D721Med (cell line): ENCODE results near the gene IL17REL.

Experiments used
- DNase-seq: peaks from one replicate; pipeline ENCODE4 v3.0.0; 2011; ENCODE audit warnings: low spot score; ENCODE audit not compliant: insufficient read length
- FAIRE-seq: peaks from 2 replicates; lab custom pipeline; 2011; peaks lifted over from hg19 to GRCh38; lab: Jason Lieb, UNC
- CTCF ChIP-seq: IDR thresholded peaks from 2 replicates; pipeline ENCODE4 v1.5.1; 2012; ENCODE audit warnings: mild to moderate bottlenecking, control low read depth; ENCODE audit not compliant: insufficient read depth; ENCODE audit errors: missing control alignments

IL17REL gene

DNA sequence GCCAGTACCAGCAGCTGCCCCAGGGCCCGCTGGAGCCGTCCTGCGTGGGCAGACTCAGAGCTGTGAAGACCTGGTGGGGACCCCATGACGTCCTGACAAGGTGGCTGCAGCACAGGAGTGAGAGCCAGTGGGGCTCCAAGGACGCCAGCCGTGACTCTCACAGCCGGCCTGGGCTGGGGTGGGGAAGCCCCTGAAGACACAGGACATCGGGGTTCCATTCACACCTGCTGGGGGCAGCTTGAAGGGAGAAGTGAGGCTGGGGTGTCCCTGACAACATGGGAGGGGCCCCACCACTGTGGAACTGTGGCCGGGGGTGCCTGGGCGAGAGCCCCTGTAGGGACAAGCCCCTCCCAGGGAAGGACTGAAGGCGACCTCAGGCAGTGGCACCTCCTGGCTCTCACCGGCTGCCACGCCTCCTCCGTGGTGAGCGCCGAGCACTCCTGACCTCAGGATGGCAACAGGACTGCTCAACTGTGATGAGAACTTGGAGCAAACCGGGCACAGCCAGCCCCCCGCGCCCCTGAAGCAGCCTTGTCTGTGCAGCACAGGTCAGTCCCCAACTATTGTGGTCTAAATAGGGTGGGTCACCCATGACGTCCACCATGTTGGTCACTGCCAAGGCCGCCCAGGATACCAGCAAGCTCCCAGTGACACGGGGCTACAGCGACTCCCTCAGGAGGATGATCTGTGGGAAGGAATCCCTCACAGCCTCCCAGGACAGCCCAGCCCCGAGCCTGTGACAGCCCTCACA lies 22.7 kb upstream of the IL17REL start:
- no peak for DNase-seq
- no peak for FAIRE-seq
- no peak for TF ChIP-seq CTCF

DNA sequence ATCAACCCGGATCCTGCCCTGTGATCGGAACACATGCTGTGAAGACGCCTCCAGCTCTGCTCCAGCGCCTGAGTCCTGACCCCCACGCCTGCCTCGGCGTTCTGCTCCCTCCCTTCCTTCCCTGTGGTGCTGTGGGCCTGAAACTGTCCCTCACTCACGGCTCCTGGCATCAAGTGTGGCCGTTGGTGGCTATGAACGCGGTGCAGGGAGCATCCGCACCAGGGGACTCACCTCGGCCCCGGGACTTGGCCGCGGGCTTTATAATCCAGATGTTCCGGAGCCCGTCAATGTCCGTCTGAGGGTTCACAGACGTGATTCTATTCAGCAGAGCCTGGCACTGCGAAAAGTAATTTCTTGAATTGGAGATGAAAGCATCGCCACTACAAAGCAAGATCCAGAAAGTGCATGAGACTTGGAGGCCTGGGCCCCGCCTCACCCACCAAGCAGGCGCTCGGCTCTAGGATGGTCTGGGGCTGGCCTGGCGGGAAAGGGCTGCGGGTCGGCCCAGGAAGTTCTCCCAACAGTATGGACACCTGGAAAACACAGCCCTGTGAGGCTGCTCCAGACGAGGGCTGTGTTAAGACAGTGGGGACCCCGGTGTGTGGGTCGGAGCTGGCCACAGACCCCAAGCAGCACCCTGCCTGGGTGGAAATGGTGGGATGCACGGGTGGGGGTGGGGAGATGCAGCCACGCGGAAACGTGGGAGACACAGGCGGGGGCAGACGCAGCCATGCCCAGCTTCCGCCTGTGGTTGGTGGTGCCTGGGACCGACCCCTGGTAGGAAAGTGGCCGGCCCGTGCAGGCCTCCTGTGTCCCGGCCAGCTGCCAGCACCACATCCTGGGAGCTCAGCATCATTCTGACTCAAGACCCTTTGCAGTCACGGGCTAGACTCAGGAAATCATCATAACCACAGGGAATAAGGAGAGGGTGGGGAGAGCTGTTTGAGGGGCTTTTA lies 21.8 kb upstream of the IL17REL start:
- DNase-seq = no peak
- TF ChIP-seq CTCF = no peak
- FAIRE-seq = no peak

DNA sequence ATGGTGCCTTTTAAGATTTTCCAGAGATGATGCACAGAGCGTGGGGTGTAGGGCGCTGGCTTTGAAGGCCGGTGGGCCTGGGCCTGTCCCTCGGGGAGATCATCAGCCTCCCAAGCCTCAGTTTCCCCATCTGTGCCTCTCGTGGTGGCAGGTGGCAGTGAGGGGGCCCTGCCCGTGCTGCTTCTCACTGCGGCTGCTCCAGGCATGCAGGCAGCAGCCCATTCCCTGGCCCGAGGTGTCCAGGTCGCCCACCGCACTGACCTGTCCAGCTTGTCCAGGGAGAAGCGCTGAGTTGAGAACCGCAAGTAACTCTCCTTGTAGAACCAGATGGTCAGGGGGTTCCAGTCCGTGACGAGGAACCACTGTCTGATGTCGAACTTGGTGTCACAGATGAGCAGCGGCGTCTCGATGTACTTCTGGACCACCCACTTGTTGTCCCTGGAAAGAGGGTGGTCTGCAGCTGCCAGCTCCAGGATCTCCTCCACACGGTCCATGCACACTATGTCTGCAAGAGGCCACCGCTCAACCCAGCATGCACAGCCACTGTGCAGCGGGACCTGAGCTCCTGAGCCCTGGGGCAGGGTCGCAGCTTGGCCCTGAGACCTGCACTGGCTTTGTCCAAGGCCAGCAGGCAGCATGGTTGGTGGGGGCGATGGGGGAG lies 20.5 kb upstream of the IL17REL start:
- no peak for TF ChIP-seq CTCF
- FAIRE-seq = no peak
- no peak for DNase-seq

GRCh38 chr22:50032109-50032871 lies 19.7 kb upstream of the IL17REL start:
- no peak for TF ChIP-seq CTCF
- DNase-seq = no peak
- FAIRE-seq = no peak

DNA sequence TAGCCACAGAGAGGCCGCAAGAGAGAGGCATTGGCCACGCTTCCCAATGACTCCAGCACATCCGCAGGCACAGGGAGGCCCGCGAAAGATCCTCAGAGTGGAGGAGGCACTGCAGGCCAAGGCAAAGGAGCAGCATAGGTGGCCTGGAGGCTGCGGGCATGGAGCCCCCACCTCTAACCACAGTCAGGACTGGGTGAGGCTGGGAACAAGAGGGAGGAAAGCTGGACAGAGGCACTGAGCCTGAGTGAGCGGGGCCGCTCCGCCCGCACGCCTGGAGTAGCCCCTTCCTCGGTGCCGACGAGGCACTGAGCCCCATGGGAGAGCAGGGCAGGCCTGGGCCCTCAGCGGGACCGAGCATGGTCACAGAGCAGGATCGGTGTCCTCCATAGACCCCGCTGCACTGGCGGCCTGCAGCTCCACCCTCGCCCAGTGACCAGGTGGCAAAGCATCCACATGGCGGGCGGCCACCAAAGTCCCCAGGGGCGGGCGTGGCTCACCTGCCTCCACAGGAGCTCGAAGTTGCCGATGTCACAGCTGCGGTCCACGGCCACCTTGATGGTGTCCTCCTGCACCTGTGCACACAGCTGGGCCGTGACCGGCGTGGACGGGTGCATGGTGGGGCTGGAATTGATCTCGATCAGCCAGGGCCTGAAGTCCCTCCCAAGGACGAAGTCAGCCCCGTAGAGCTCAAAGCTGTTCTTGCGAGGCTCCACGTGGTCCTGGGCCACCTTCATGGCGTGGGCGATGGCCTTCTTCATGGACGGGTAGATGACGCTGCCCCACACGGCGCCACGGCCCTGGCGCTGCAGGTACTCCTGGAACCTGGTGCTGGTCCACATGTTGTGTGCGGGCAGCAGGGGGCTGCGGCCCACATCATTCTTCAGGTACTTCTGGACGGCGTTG lies 18.9 kb upstream of the IL17REL start:
- DNase-seq (no peak), FAIRE-seq (no peak)
- no peak for TF ChIP-seq CTCF
